Type B pancreatic cell (in vitro differentiated cells): Measurements from ENCODE around the gene ITPR3. TPM values are rescaled to one million over a fixed set of nuclear protein-coding genes. Genes with fewer than 3 reads are reported as not detected.
A peak's percentile ranks its signal among the peaks of the same experiment; 100 is the strongest.
"Not testable (repeated sequence)": the region's sequence is repeated elsewhere in the genome, so short reads cannot be mapped to it uniquely, and the experiment has no call there.

Source experiments
- DNase-seq: peaks from one replicate; pipeline ENCODE4 v3.0.0; 2021; ENCODE audit warnings: mixed read lengths; ENCODE audit not compliant: unreplicated experiment; ENCODE audit errors: extremely low spot score
- H3K27ac Mint-ChIP-seq: 2 replicates; pipeline ENCODE4 v1.8.0; 2021; ENCODE audit warnings: mild to moderate bottlenecking, mixed read lengths
- H3K27me3 Mint-ChIP-seq: 2 replicates; pipeline ENCODE4 v1.8.0; 2021; ENCODE audit warnings: mixed read lengths
- H3K36me3 Mint-ChIP-seq: 2 replicates; pipeline ENCODE4 v1.8.0; 2021; ENCODE audit warnings: mixed read lengths
- H3K4me1 Mint-ChIP-seq: one replicate; pipeline ENCODE4 v1.8.0; 2021; ENCODE audit warnings: mixed read lengths; ENCODE audit not compliant: unreplicated experiment
- H3K4me3 Mint-ChIP-seq: 2 replicates; pipeline ENCODE4 v1.8.0; 2021; ENCODE audit warnings: mild to moderate bottlenecking, mixed read lengths
- H3K9me3 Mint-ChIP-seq: 2 replicates; pipeline ENCODE4 v1.8.0; 2021; ENCODE audit warnings: mixed read lengths
- CTCF ChIP-seq: fragments of 200-600 bp; sonication (generic); conservative IDR thresholded peaks from 2 replicates; pipeline ENCODE4 v1.5.0; 2021; ENCODE audit warnings: antibody characterized with exemption, mild to moderate bottlenecking
- total RNA-seq: library from RNA; stranded (reverse); gene quantifications from 2 replicates; pipeline ENCODE4 v1.2.1, GENCODE V29; 2021; ENCODE audit warnings: low replicate concordance

ITPR3 gene
- total RNA-seq, 1 donor from 2014 or later = 24.6 TPM

- no peak for TF ChIP-seq CTCF
- Mint-ChIP-seq H3K27ac (peak overlapping the region; percentile 73), H3K27me3 (no peaks in the 10 kb centered on the region), H3K4me3 (peak overlapping the region; percentile 57), H3K9me3 (no peaks in the 10 kb centered on the region), H3K4me1 (peaks cover 23% of the 10 kb centered on the region), H3K36me3 (no peaks in the 10 kb centered on the region)
- DNase-seq = no peak
Observed at GRCh38 chr6:33592280-33592594, 28.9 kb upstream of the ITPR3 start.

GRCh38 chr6:33592595-33593413 lies 28.3 kb upstream of the ITPR3 start:
- Mint-ChIP-seq H3K36me3 (no peaks in the 10 kb centered on the region), H3K27ac (peak overlapping the region; percentile 73), H3K4me3 (peak overlapping the region; percentile 57), H3K4me1 (peaks cover 23% of the 10 kb centered on the region), H3K27me3 (no peaks in the 10 kb centered on the region), H3K9me3 (no peaks in the 10 kb centered on the region)
- TF ChIP-seq CTCF = no peak
- DNase-seq = no peak

- Mint-ChIP-seq H3K36me3 (no peaks in the 10 kb centered on the region), H3K9me3 (no peaks in the 10 kb centered on the region), H3K4me1 (peaks cover 23% of the 10 kb centered on the region), H3K4me3 (peak overlapping the region; percentile 57), H3K27me3 (no peaks in the 10 kb centered on the region), H3K27ac (peak overlapping the region; percentile 46)
- TF ChIP-seq CTCF = no peak
- DNase-seq = no peak
Observed at GRCh38 chr6:33593414-33593727, 27.8 kb upstream of the ITPR3 start.

GRCh38 chr6:33595001-33595846 lies 25.9 kb upstream of the ITPR3 start:
- Mint-ChIP-seq H3K9me3 (no peaks in the 10 kb centered on the region), H3K36me3 (no peaks in the 10 kb centered on the region), H3K27ac (no peak overlapping the region), H3K4me3 (no peak overlapping the region), H3K4me1 (peaks cover 17% of the 10 kb centered on the region), H3K27me3 (no peaks in the 10 kb centered on the region)
- no peak for DNase-seq
- no peak for TF ChIP-seq CTCF

GRCh38 chr6:33596894-33597293 lies 24.2 kb upstream of the ITPR3 start:
- peaks cover 12% of the 10 kb centered on the region for H3K4me1 Mint-ChIP-seq
- not testable (repeated sequence) for H3K27ac Mint-ChIP-seq, H3K27me3 Mint-ChIP-seq, H3K9me3 Mint-ChIP-seq, H3K4me3 Mint-ChIP-seq, H3K36me3 Mint-ChIP-seq, DNase-seq
